ENCODE results near the gene NLRP9. TPM values are rescaled to one million over a fixed set of nuclear protein-coding genes. Genes with fewer than 3 reads are reported as not detected.
A peak's percentile ranks its signal among the peaks of the same experiment; 100 is the strongest.
"Not testable (repeated sequence)": the region's sequence is repeated elsewhere in the genome, so short reads cannot be mapped to it uniquely, and the experiment has no call there.

The NLRP9 gene
- total RNA-seq, 3 donors from 2014 or later = not detected

- not testable (repeated sequence) for H3K4me1 Mint-ChIP-seq (ENCODE audit: low read depth); H3K4me3 Mint-ChIP-seq; ATAC-seq; H3K36me3 Mint-ChIP-seq (ENCODE audit: insufficient read depth); DNase-seq
- peaks cover 54% of the 10 kb centered on the region for H3K27me3 Mint-ChIP-seq (ENCODE audit: low read depth)
- H3K9me3 Mint-ChIP-seq = peaks cover 19% of the 10 kb centered on the region
Observed at GRCh38 chr19:55717879-55718711, 20.1 kb downstream of the NLRP9 start.

- Mint-ChIP-seq H3K9me3 (peaks cover 15% of the 10 kb centered on the region), H3K36me3 (ENCODE audit: insufficient read depth) (no peaks in the 10 kb centered on the region), H3K4me3 (no peak overlapping the region), H3K4me1 (ENCODE audit: low read depth) (peaks cover 4% of the 10 kb centered on the region), H3K27me3 (ENCODE audit: low read depth) (peaks cover 49% of the 10 kb centered on the region)
- no peak for ATAC-seq
- DNase-seq = no peak
Observed at GRCh38 chr19:55717251-55717650, 21.0 kb downstream of the NLRP9 start.

- H3K9me3 Mint-ChIP-seq = peaks cover 8% of the 10 kb centered on the region
- peaks cover 6% of the 10 kb centered on the region for H3K4me1 Mint-ChIP-seq (ENCODE audit: low read depth)
- H3K4me3 Mint-ChIP-seq = no peak overlapping the region
- peaks cover 45% of the 10 kb centered on the region for H3K27me3 Mint-ChIP-seq (ENCODE audit: low read depth)
- H3K36me3 Mint-ChIP-seq (ENCODE audit: insufficient read depth) = no peaks in the 10 kb centered on the region
- ATAC-seq (no peak), DNase-seq (no peak)
Observed at GRCh38 chr19:55716531-55716930, 21.7 kb downstream of the NLRP9 start.

DNA sequence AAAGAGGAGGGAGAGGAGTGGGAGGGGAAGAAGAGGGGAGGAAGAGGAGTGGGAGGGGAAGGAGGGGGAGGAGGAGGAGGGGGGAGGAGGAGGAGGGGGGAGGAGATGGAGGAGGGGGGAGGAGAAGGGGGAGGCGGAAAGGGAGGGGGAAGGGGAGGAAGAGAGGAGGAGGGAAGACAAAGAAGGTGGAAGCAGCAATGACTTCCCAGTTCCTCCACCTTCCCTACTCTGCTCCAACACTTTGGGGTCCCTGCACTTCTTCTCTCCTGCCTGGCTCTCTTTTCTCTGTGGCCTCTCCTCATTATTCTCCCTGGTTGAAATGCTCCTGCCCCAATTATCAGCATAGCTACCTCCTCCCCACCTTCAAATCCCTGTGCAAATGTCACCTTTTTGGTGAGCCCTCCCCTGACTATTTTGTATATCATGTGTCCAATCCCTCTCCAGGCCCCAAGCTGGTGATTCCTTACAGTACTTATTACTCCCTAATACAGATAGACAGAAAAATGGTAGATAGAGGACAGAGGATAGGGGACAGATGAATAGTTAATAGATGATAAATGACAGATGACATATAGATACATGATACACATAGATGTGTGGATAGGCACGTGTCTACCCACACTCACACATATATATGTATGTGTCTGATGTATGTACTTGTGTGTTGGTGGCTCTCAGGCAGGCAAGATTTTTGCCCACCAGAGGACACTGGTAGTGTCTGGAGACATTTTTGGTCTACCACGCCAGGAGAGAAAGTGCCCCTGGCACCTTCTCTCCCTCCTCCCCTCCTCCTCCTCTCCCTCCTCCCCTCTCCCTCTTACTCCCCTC is 25.2 kb downstream of the NLRP9 start:
- H3K9me3 Mint-ChIP-seq = no peaks in the 10 kb centered on the region
- no peak for DNase-seq
- H3K27me3 Mint-ChIP-seq (ENCODE audit: low read depth) = peaks cover 20% of the 10 kb centered on the region
- peaks cover 6% of the 10 kb centered on the region for H3K4me1 Mint-ChIP-seq (ENCODE audit: low read depth)
- no peak for ATAC-seq
- no peaks in the 10 kb centered on the region for H3K36me3 Mint-ChIP-seq (ENCODE audit: insufficient read depth)
- no peak overlapping the region for H3K4me3 Mint-ChIP-seq

- DNase-seq (no peak), ATAC-seq (no peak)
- H3K4me1 Mint-ChIP-seq (ENCODE audit: low read depth) = peaks cover 6% of the 10 kb centered on the region
- H3K27me3 Mint-ChIP-seq (ENCODE audit: low read depth) = peaks cover 9% of the 10 kb centered on the region
- H3K4me3 Mint-ChIP-seq = no peak overlapping the region
- no peaks in the 10 kb centered on the region for H3K36me3 Mint-ChIP-seq (ENCODE audit: insufficient read depth)
- no peaks in the 10 kb centered on the region for H3K9me3 Mint-ChIP-seq
Observed at GRCh38 chr19:55711719-55712118, 26.5 kb downstream of the NLRP9 start.

DNA sequence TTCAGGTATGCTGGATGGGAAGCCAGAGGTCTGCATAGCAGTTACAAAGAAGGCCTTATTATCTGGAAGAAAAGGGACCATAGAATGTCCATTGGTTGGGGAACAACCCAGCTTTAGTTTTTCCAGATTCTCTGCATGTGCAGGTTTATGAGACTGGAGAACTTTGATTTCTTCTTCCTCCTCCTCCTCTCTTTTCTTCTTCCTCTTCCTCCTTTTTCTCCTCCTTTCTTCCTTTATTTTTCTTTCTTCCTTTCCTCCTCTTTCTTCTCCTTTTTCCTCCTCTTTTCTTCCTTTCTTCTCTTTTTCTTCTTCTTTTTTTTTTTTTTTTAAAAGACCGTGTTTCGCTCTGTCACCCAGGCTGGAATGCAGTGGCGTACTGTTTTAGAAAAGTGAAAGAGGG is 32.2 kb downstream of the NLRP9 start:
- DNase-seq (no peak), ATAC-seq (no peak)
- no peaks in the 10 kb centered on the region for H3K9me3 Mint-ChIP-seq
- no peak overlapping the region for H3K4me3 Mint-ChIP-seq
- H3K36me3 Mint-ChIP-seq (ENCODE audit: insufficient read depth) = peaks cover 3% of the 10 kb centered on the region
- H3K4me1 Mint-ChIP-seq (ENCODE audit: low read depth) = peaks cover 2% of the 10 kb centered on the region
- H3K27me3 Mint-ChIP-seq (ENCODE audit: low read depth) = no peaks in the 10 kb centered on the region

GRCh38 chr19:55704494-55705245 is 33.5 kb downstream of the NLRP9 start:
- H3K27me3 Mint-ChIP-seq (ENCODE audit: low read depth) = no peaks in the 10 kb centered on the region
- peaks cover 7% of the 10 kb centered on the region for H3K36me3 Mint-ChIP-seq (ENCODE audit: insufficient read depth)
- H3K4me1 Mint-ChIP-seq (ENCODE audit: low read depth) = peaks cover 2% of the 10 kb centered on the region
- no peak overlapping the region for H3K4me3 Mint-ChIP-seq
- ATAC-seq (no peak), DNase-seq (no peak)
- no peaks in the 10 kb centered on the region for H3K9me3 Mint-ChIP-seq

DNA sequence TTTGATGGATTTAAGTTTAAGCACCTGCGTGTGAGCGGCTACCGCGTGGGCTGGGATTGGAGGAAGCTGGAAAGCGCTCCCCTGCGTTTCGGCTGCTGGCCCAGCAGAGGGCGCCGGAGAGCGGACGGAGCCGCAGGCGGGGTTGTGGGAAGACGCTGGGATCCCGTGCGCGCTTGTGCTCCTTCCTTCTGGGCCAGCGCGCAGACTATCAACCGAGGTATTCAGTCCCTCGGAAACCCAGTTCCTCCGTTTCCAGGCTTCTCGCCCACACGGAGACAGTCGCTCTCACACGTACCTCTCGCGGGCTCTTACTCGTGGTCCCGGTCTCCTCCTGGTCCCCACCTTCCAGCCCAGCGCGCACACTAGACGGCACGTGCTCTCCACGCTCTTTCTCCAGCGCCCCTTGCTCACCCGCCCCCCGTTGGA is 34.4 kb downstream of the NLRP9 start:
- no peaks in the 10 kb centered on the region for H3K27me3 Mint-ChIP-seq (ENCODE audit: low read depth)
- H3K4me1 Mint-ChIP-seq (ENCODE audit: low read depth) = peaks cover 2% of the 10 kb centered on the region
- no peak overlapping the region for H3K4me3 Mint-ChIP-seq

DNA sequence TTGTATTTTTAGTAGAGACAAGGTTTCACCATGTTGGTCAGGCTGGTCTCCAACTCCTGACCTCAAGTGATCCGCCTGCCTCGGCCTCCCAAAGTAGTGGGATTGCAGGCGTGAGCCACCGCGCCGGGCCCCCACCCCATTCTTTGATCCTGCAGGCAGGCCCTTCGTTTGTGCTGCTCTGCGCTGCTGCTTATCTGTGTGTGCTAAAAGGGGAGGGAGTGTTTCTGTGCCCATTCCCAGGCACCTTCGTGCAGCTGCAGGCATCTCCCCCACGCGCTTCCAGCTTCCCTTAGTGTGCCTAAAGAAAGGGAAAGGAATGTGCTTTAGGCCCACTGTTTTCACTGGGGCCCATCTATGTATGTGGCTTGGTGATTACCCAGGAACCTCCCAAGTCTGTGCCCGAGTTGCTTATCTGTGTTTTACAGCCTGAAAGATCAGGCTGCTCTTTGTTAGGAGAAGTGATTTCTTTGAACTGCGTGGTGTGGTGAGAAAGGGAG is 36.0 kb downstream of the NLRP9 start:
- Mint-ChIP-seq H3K4me1 (ENCODE audit: low read depth) (peaks cover 2% of the 10 kb centered on the region), H3K9me3 (no peaks in the 10 kb centered on the region), H3K4me3 (no peak overlapping the region), H3K36me3 (ENCODE audit: insufficient read depth) (peaks cover 13% of the 10 kb centered on the region), H3K27me3 (ENCODE audit: low read depth) (no peaks in the 10 kb centered on the region)
- ATAC-seq = no peak
- DNase-seq = no peak

More for the DNA sequence above, 34.4 kb downstream of the NLRP9 start:
- H3K9me3 Mint-ChIP-seq = no peaks in the 10 kb centered on the region
- peaks cover 7% of the 10 kb centered on the region for H3K36me3 Mint-ChIP-seq (ENCODE audit: insufficient read depth)
- DNase-seq (peak; percentile 37), ATAC-seq (peak; percentile 54 to 70)

DNA sequence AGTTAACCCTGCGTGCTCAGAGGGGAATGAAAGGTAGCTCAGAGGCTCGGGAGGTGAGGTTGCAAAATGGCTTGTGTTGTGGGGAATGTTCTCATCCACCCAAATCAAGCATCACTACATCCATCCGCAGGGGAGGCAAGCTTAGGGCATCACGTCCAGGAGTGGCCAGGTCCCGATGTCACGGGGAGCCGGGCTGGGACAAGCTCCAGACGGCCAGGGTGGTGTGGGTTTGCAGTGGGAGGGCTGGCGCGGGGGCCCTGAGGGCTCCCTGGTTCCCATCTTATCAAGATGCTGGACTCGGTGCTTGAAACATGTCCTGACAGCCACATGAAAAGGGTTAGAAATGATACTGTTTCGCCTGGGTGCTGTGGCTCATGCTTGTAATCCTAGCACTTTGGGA is 37.4 kb downstream of the NLRP9 start:
- Mint-ChIP-seq H3K36me3 (ENCODE audit: insufficient read depth) (peaks cover 19% of the 10 kb centered on the region), H3K9me3 (no peaks in the 10 kb centered on the region), H3K27me3 (ENCODE audit: low read depth) (no peaks in the 10 kb centered on the region), H3K4me3 (no peak overlapping the region), H3K4me1 (ENCODE audit: low read depth) (peaks cover 2% of the 10 kb centered on the region)
- no peak for DNase-seq
- ATAC-seq = no peak

DNA sequence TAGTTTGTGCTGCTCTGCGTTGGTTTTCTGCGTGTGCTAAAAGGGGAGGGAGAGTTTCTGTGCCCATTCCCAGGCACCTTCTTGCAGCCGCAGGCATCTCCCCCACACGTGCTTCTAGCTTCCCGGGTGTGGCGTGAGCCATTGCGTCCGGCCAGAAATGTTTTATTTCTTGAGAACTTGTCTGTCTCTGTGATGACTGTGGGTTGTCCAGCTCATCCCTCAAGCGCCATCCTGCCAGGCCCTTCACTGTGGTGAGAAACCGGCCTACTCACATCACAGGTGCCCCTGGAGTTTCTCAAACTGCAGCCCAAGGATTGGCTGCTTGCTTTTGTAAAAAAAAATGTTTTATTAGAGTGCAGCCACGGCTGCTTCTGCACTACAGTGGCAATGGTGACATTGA is 39.0 kb downstream of the NLRP9 start:
- ATAC-seq (no peak), DNase-seq (no peak)
- Mint-ChIP-seq H3K9me3 (no peaks in the 10 kb centered on the region), H3K27me3 (ENCODE audit: low read depth) (no peaks in the 10 kb centered on the region), H3K4me3 (no peak overlapping the region), H3K4me1 (ENCODE audit: low read depth) (peaks cover 2% of the 10 kb centered on the region), H3K36me3 (ENCODE audit: insufficient read depth) (peaks cover 18% of the 10 kb centered on the region)

DNA sequence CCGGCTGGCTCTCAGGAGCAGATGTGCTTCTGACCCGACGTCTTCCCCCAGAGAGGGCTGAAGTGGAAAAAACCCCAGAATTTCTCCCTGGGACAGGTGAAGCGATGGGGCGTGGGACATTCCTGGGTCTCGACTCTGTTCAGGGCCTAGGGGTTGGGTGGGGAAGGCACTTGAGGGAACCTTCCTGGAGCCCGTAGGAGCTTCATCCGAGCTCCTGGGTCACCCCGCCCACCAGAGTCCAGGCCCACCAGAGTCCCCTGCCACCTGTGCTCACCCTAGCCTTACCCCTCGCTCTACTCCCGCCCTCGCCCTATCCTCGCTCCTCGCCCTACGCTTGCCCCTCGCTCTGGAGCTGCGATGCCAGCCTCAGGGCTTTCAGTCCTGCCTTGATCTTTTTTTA is 39.9 kb downstream of the NLRP9 start:
- Mint-ChIP-seq H3K27me3 (ENCODE audit: low read depth) (no peaks in the 10 kb centered on the region), H3K36me3 (ENCODE audit: insufficient read depth) (peaks cover 20% of the 10 kb centered on the region)
- DNase-seq = no peak

GRCh38 chr19:55697698-55698097 is 40.5 kb downstream of the NLRP9 start:
- H3K4me1 Mint-ChIP-seq (ENCODE audit: low read depth) = no peaks in the 10 kb centered on the region
- no peaks in the 10 kb centered on the region for H3K27me3 Mint-ChIP-seq (ENCODE audit: low read depth)
- no peak for ATAC-seq
- H3K36me3 Mint-ChIP-seq (ENCODE audit: insufficient read depth) = peaks cover 22% of the 10 kb centered on the region
- H3K4me3 Mint-ChIP-seq = no peak overlapping the region
- no peak for DNase-seq
- H3K9me3 Mint-ChIP-seq = no peaks in the 10 kb centered on the region

More for the DNA sequence above, 39.9 kb downstream of the NLRP9 start:
- Mint-ChIP-seq H3K4me3 (no peak overlapping the region), H3K9me3 (no peaks in the 10 kb centered on the region), H3K4me1 (ENCODE audit: low read depth) (no peaks in the 10 kb centered on the region)
- no peak for ATAC-seq

GRCh38 chr19:55697069-55697440 is 41.1 kb downstream of the NLRP9 start:
- ATAC-seq (no peak), DNase-seq (no peak)
- no peaks in the 10 kb centered on the region for H3K4me1 Mint-ChIP-seq (ENCODE audit: low read depth)
- H3K27me3 Mint-ChIP-seq (ENCODE audit: low read depth) = no peaks in the 10 kb centered on the region
- H3K4me3 Mint-ChIP-seq = no peak overlapping the region
- no peaks in the 10 kb centered on the region for H3K9me3 Mint-ChIP-seq
- peaks cover 22% of the 10 kb centered on the region for H3K36me3 Mint-ChIP-seq (ENCODE audit: insufficient read depth)
